Neural cell (in vitro differentiated cells): ENCODE data around the gene MYLK.

Experiments used
- CTCF ChIP-seq: fragments of 450-650 bp; IDR thresholded peaks from 2 replicates; pipeline ENCODE4 v1.5.1; 2014; ENCODE audit warnings: antibody characterized with exemption, mild to moderate bottlenecking, moderate library complexity; ENCODE audit not compliant: poor library complexity, severe bottlenecking
- EP300 ChIP-seq: fragments of 450-650 bp; conservative IDR thresholded peaks from 2 replicates; pipeline ENCODE4 v1.6.1; 2014; ENCODE audit warnings: antibody characterized with exemption, mild to moderate bottlenecking, moderate library complexity; ENCODE audit not compliant: poor library complexity, severe bottlenecking
- POLR2AphosphoS5 ChIP-seq: IDR thresholded peaks from 2 replicates; pipeline ENCODE4 v1.6.1; 2012
- SMC3 ChIP-seq: fragments of 450-650 bp; conservative IDR thresholded peaks from 2 replicates; pipeline ENCODE4 v1.6.1; 2014; ENCODE audit warnings: antibody characterized with exemption, mild to moderate bottlenecking, moderate library complexity; ENCODE audit not compliant: poor library complexity
- TAF1 ChIP-seq: IDR thresholded peaks from 2 replicates; pipeline ENCODE4 v1.6.1; 2012; ENCODE audit warnings: low read depth

GRCh38 chr3:123635717-123636116, 248.4 kb downstream of the MYLK start:
- no peak for TF ChIP-seq CTCF
- TF ChIP-seq POLR2AphosphoS5, result no peak
- no peak for TF ChIP-seq EP300
- no peak for TF ChIP-seq TAF1
- TF ChIP-seq SMC3, result no peak
